ENCODE data around the gene ASXL1.
"Not testable (repeated sequence)": the region's sequence is repeated elsewhere in the genome, so short reads cannot be mapped to it uniquely, and the experiment has no call there.

Gene ASXL1

GRCh38 chr20:32337937-32338661 lies 20.0 kb upstream of the ASXL1 start:
- DNase-seq = no peak

GRCh38 chr20:32338665-32339064 lies 19.5 kb upstream of the ASXL1 start:
- DNase-seq = no peak

DNA sequence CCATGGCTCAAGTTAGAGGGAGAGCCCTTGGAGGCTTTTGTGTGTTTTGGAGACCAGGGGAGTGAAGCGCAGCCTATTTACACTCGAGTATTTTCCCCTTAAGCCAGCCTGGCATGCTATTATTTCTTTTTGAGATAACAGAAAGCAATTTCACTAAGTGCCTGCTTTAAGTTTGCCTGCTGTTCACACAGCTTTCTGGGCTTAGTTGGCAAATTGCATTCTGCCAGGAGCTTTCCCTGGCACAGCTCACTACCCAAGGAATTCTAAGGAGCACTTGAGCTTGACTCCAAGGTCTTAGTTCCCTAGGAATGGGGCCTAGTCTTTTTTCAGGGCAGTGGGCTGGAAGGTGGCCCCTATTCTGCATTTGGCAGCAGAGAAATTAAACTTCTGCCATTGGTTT lies 19.0 kb upstream of the ASXL1 start:
- no peak for DNase-seq

DNA sequence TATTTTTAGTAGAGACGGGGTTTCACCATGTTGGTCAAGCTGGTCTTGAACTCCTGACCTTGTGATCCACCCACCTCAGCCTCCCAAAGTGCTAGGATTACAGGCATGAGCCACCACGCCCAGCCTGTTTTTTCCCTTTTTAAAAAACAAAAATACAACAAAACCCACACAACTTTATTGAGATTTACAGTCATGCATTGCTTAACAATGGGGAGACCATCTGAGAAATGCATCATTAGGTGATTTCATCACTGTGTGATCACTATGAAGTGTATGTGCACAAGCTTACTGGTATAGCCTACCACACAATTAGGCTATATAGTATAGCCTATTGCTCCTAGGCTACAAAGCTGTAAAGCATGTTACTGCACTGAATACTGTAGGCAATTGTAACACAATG lies 17.1 kb upstream of the ASXL1 start:
- not testable (repeated sequence) for DNase-seq

GRCh38 chr20:32343439-32343838 lies 14.7 kb upstream of the ASXL1 start:
- no peak for DNase-seq

- no peak for DNase-seq
These were observed 13.2 kb upstream of the ASXL1 start for GRCh38 chr20:32344835-32345506.

DNA sequence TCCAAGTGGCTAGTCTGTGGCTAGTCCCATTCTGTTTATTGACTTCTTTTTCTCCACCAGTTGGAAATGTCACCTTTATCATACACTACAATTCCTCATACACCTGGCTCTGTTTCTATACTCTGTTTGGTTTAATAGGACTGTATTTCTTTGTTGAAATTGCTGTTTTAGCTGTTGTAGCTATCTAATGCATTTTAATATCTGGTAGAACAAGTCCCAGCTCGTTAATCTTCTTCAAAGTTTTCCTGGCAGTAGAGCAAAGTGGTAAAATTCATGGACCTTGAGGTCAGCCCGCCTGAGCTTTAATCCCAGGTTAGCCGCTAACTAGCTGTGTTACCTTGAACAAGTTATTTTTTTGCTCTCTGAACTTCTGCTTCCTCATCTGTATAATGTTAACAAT lies 9.9 kb upstream of the ASXL1 start:
- DNase-seq = no peak

DNA sequence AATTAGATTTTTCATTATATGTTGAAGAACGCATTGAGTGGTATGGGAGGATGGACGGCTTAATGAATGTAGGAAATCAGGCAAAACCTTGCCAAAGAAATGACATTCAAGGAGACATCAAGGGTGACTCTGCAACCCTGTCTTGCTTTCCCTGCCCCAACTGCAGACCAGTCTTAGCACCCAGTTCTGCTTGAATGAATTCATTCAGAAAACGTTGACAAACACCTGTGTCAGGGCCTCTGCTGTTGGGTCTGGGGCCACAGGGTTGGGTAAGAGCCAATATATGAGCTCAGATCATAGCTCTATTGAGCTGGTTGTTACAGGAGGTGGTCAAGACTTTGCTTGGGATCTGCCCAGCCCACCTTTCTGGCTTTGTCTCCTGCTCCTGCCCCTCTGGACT lies 7.7 kb upstream of the ASXL1 start:
- DNase-seq = no peak

GRCh38 chr20:32352121-32352720 lies 5.9 kb upstream of the ASXL1 start:
- DNase-seq = no peak

DNA sequence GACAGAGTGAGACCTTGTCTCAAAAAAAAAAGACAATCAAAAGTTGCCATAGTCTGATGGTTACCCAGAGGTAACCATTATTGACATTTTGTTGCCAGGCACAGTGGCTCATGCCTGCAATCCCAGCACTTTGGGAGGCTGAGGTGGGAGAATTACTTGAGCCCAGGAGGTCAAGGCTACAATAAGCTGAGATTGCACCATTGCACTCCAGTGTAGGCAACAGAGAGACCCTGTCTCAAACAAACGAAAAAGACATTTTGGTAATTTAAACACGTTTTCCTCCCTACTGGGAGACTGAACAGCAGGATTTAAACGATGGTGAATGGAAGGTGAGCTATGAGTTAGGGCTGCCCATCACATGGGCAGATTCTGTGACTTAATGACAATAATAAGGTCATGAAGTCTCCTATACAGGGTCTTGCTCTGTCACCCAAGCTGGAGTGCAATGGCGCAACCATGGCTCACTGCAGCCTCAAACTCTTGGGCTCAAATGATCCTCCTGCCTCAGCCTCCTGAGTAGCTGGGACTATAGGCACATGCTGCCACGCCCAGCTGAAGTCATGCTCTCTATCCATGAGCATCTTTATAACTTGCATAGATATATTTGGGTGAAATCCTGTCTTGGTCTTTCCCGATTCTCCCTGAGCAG lies 4.2 kb upstream of the ASXL1 start:
- no peak for DNase-seq

DNA sequence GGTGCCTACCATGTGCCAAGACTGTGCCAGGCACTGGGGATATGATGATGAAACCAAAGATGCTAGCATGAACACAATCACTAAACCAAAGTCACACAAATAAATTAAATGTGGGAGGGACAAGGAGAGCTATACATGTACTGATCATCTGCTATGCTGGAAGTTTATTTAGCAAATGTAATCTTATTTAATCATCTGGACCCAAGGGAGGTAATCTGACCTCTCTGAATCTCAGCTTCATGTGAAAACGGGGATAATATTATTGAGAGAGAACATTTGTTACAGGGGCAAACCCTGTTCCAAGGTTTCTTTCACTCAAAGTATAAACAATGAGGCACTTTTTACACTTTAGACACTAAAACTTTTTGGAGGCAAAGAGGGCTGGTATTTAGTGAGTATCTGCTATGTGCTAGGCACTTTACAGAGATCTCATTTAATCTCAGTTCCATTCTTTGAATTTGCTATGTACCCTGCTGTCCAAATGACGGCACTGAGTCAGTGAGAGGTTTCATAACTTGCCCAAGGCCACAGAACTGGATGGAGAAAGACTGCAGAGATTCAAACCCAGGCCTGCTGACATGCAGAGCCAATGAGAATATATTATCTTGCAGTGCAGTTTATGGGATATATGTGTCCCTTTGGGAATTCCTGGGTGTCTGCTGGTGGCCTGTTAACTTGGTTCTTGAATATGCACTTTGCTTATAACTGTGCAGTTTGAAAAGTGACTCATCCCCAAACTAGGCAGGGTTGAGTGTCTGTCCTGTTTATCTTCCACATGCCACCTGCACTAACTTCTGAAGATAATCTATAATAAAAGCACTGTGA lies 3.3 kb upstream of the ASXL1 start:
- DNase-seq = no peak

DNA sequence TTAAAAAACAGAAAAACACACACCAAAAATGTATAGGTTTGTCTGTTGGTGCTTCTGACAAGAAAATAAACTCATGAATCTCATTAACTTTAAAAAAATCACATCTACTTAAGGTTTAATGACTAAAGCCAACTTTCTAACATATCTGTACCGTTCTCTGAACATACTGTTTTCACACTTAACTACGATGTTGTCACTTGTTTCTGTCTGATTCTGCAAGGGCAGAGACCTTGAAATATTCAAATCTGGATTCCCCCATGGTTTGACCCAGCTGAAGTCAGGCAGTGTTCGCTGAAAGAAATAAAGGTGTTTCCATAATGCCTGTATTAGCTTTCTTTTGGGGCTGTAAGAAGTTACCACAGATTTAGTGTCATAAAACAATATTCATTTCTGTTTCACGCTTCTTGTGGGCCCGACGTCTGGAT lies 2.7 kb upstream of the ASXL1 start:
- DNase-seq = no peak

GRCh38 chr20:32355907-32356621 lies 2.1 kb upstream of the ASXL1 start:
- not testable (repeated sequence) for DNase-seq

- DNase-seq = no peak
These were observed 1.3 kb upstream of the ASXL1 start for GRCh38 chr20:32356622-32357374.

DNA sequence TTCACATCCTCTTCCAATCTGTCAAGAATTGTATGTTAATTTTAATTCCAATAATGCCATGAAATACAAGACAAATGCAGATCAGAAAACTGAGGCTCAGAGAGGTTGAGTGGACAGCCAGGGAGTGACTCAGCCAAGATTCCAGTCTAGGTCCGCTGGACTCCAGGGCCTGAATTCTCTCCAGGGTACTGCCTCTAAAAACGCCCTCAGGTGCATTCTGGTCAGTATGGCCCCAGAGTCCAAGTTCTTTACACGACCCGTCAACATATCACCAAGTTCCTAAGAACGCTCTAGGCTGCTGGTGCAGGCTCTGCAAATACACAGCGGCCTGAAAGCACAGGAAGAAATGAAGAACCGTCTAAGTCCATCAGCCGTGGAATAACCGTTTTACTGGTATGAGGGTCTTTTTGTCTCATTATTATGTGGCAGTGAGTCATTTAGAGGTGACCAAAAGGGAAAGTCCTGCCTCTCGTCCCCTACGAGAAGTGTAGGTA lies 709 bp upstream of the ASXL1 start:
- DNase-seq = peak; percentile 50

DNA sequence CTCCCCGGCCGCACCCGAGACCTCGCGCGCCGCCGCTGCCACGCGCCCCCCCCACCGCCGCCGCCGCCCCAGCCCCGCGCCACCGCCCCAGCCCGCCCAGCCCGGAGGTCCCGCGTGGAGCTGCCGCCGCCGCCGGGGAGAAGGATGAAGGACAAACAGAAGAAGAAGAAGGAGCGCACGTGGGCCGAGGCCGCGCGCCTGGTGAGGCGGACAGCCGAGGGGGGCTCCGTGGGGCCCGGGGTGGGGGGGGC lies 426 bp downstream of the ASXL1 start:
- DNase-seq = no peak

DNA sequence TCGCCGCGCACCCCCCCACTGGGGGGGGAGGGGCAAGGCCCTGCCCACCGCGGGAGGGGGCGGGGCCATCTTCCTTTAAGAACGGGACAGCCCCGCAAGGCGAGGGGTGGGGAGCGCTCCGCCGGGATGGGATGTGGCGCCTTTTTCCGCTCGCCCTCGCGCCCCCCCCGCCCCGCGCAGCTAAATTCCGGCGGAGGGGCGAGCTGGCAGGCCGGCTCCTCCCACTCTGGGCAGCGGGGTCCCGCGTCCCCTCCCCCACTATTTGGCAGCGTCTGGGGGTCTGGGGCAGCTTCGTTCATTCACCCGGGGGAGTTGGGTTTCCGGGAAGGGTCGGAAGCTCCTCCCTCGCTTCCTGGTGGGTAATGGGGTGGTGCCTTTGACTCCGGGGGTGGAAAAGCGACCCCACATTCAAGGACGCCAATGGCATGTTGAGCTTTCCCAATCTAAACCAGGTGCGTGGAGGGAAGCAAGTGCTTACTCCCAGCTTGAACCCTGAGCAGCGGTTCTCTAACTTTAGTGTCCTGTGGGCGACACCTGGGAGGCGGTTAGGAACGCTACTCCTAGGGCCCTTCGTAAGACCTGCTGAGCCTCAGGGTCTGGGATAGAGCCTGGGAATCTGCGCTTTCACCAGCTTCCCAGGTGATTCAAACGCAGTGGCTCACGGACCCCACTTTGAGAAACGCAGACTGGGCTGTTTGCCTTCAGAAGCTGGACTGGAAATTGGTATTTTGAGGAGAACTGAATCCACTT lies 927 bp downstream of the ASXL1 start:
- peak; percentile 11 for DNase-seq

DNA sequence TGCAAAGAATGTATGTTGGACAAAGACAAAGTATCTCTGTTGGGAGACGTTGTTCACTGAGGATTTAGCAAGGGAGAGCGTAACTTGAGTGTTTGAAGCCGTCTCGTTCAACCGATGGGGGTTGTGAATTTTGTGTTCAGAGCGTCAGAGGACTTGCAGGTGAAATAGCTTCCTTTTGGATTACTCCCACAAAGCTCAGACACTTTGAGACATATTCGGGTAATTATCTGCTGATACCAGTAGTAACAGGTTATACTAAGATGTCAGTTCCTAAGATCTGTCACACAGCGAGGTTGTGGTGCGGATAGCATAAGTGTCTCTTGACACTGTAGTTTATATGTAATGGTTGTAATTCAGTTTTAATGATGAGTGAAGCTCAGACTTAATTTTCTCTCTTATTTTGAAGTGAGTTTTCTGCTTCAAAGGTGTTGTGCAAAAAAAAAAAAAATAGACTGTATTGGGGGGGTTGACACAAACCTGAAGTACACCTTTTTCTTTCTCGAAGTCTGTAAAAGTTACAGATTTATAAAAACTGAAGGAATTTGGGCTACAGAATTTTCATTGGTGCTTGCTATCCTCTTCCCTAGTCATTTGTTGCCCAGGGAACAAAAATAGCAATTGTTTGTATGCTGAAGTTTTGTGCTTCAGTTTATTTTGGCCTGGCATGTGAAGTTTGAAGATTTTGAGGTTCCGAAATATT lies 1.7 kb downstream of the ASXL1 start:
- no peak for DNase-seq

DNA sequence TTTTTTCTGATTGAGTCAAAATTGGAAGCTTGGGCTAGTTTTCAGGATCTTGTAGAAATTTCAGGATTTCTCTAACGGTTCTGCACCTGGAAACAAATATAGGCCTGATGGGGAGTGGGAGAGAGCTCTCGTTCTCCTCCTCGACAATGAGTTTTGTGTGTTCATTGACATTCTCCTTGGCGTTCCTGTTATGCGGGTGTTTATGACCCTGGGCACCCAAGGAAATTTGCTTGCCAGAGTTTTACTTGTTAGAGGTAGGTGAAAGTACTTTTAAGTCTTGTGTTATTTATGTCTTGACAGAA lies 2.2 kb downstream of the ASXL1 start:
- DNase-seq = no peak

GRCh38 chr20:32362901-32363364 lies 4.8 kb downstream of the ASXL1 start:
- no peak for DNase-seq
